IPS-11a (cell line): Measurements from ENCODE around the gene NRROS.
"Not testable (repeated sequence)": the region's sequence is repeated elsewhere in the genome, so short reads cannot be mapped to it uniquely, and the experiment has no call there.

ENCODE experiments used
- H3K4me3 ChIP-seq: one replicate; pipeline ENCODE4 v1.5.1; 2013; ENCODE audit warnings: low read depth, low read length, control low read depth

NRROS gene

GRCh38 chr3:196624067-196624790 is 15.3 kb upstream of the NRROS start:
- no peak overlapping the region for H3K4me3 ChIP-seq

GRCh38 chr3:196624907-196625306 is 14.6 kb upstream of the NRROS start:
- H3K4me3 ChIP-seq: no peak overlapping the region

- no peak overlapping the region for H3K4me3 ChIP-seq
These were observed 14.2 kb upstream of the NRROS start for GRCh38 chr3:196625331-196625730.

GRCh38 chr3:196627918-196628231 is 11.6 kb upstream of the NRROS start:
- no peak overlapping the region for H3K4me3 ChIP-seq

GRCh38 chr3:196629228-196629627 is 10.3 kb upstream of the NRROS start:
- no peak overlapping the region for H3K4me3 ChIP-seq

GRCh38 chr3:196631682-196632045 is 7.8 kb upstream of the NRROS start:
- H3K4me3 ChIP-seq: peak overlapping the region; percentile 58

GRCh38 chr3:196632046-196632751 is 7.3 kb upstream of the NRROS start:
- H3K4me3 ChIP-seq: peak overlapping the region; percentile 58

GRCh38 chr3:196633555-196634151 is 5.8 kb upstream of the NRROS start:
- H3K4me3 ChIP-seq: no peak overlapping the region

GRCh38 chr3:196634224-196634623 is 5.3 kb upstream of the NRROS start:
- H3K4me3 ChIP-seq: no peak overlapping the region

- no peak overlapping the region for H3K4me3 ChIP-seq
These were observed 4.7 kb upstream of the NRROS start for GRCh38 chr3:196634829-196635228.

- no peak overlapping the region for H3K4me3 ChIP-seq
These were observed 2.8 kb upstream of the NRROS start for GRCh38 chr3:196636369-196637349.

- not testable (repeated sequence) for H3K4me3 ChIP-seq
These were observed 1.6 kb upstream of the NRROS start for GRCh38 chr3:196637941-196638340.

GRCh38 chr3:196638861-196639482 is 522 bp upstream of the NRROS start:
- H3K4me3 ChIP-seq: no peak overlapping the region

- no peak overlapping the region for H3K4me3 ChIP-seq
These were observed 964 bp downstream of the NRROS start for GRCh38 chr3:196640297-196641018.

- no peak overlapping the region for H3K4me3 ChIP-seq
These were observed 2.0 kb downstream of the NRROS start for GRCh38 chr3:196641333-196642054.

GRCh38 chr3:196642434-196642833 is 2.9 kb downstream of the NRROS start:
- no peak overlapping the region for H3K4me3 ChIP-seq

- H3K4me3 ChIP-seq: no peak overlapping the region
These were observed 3.8 kb downstream of the NRROS start for GRCh38 chr3:196643201-196643749.

- no peak overlapping the region for H3K4me3 ChIP-seq
These were observed 4.3 kb downstream of the NRROS start for GRCh38 chr3:196643761-196644160.

GRCh38 chr3:196645096-196645495 is 5.6 kb downstream of the NRROS start:
- no peak overlapping the region for H3K4me3 ChIP-seq
